Fibroblast of lung (primary cell): ENCODE measurements around the gene SLC6A13.
"Not testable (repeated sequence)": the region's sequence is repeated elsewhere in the genome, so short reads cannot be mapped to it uniquely, and the experiment has no call there.

Source experiments
- CTCF ChIP-seq, 2 donors: IDR thresholded peaks in 1 of 2; conservative IDR thresholded peaks in 1 of 2; 1 replicate in 1 of 2; 2 replicates in 1 of 2; pipeline ENCODE4 v1.5.1; 2011 to 2012; ENCODE audit warnings: low read length in 2 of 2, control low read depth in 1 of 2, inconsistent platforms in 1 of 2, low read depth in 1 of 2, mild to moderate bottlenecking in 1 of 2
- EZH2 ChIP-seq: IDR thresholded peaks from 2 replicates; pipeline ENCODE4 v1.5.1; 2012; ENCODE audit warnings: low read length, control low read depth, mild to moderate bottlenecking; ENCODE audit errors: missing control alignments

GRCh38 chr12:302766-303165, 40.1 kb upstream of the SLC6A13 start:
- TF ChIP-seq CTCF (conservative IDR thresholded peaks at IDR 0.05 in 1 of 2, IDR thresholded peaks at IDR 0.05 in 1 of 2; ENCODE audit: low read depth in 1 of 2, low read length in 2 of 2); EZH2: not testable (repeated sequence)
